ENCODE measurements around the gene PNPLA7.

DNA sequence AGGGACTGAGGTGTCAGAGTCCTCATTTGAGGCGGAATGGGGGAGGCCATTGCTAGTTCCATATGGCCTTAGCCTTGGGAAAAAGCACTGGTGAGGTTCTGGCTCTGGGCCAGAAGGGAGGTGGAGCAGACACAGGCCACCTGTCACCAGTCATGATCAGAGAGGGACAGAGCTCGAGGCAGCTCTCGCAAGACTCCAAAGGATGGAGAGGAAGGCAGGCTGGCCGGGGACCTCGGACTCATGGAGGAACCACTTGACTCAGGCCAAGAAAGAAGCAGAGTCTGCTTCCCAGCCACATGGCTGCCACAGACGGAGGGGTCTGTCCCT is 61.9 kb downstream of the PNPLA7 start:
- TF ChIP-seq CEBPB (IDR thresholded peaks at IDR 0.05; ENCODE audit: low read depth) (no peak), ZNF274 (IDR thresholded peaks at IDR 0.05; ENCODE audit: low read depth, low read length) (no peak), EZH2phosphoT487 (IDR thresholded peaks at IDR 0.05; ENCODE audit: borderline replicate concordance) (no peak), POLR2A (IDR thresholded peaks at IDR 0.05; ENCODE audit: borderline replicate concordance, extremely low read depth, insufficient read depth, insufficient read length) (no peak), JUND (IDR thresholded peaks at IDR 0.05) (no peak), POLR2AphosphoS5 (IDR thresholded peaks at IDR 0.05; ENCODE audit: low read depth, low read length) (no peak), TCF7L2 (IDR thresholded peaks at IDR 0.05; ENCODE audit: borderline replicate concordance, extremely low read depth, insufficient read depth, insufficient read length) (no peak)
- TF ChIP-seq, protein P1, sequence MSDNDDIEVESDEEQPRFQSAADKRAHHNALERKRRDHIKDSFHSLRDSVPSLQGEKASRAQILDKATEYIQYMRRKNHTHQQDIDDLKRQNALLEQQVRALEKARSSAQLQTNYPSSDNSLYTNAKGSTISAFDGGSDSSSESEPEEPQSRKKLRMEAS (IDR thresholded peaks at IDR 0.05): no peak
- TF ChIP-seq, protein P2, sequence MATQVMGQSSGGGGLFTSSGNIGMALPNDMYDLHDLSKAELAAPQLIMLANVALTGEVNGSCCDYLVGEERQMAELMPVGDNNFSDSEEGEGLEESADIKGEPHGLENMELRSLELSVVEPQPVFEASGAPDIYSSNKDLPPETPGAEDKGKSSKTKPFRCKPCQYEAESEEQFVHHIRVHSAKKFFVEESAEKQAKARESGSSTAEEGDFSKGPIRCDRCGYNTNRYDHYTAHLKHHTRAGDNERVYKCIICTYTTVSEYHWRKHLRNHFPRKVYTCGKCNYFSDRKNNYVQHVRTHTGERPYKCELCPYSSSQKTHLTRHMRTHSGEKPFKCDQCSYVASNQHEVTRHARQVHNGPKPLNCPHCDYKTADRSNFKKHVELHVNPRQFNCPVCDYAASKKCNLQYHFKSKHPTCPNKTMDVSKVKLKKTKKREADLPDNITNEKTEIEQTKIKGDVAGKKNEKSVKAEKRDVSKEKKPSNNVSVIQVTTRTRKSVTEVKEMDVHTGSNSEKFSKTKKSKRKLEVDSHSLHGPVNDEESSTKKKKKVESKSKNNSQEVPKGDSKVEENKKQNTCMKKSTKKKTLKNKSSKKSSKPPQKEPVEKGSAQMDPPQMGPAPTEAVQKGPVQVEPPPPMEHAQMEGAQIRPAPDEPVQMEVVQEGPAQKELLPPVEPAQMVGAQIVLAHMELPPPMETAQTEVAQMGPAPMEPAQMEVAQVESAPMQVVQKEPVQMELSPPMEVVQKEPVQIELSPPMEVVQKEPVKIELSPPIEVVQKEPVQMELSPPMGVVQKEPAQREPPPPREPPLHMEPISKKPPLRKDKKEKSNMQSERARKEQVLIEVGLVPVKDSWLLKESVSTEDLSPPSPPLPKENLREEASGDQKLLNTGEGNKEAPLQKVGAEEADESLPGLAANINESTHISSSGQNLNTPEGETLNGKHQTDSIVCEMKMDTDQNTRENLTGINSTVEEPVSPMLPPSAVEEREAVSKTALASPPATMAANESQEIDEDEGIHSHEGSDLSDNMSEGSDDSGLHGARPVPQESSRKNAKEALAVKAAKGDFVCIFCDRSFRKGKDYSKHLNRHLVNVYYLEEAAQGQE (IDR thresholded peaks at IDR 0.05; ENCODE audit: low read depth): no peak
- TF ChIP-seq, protein P3, sequence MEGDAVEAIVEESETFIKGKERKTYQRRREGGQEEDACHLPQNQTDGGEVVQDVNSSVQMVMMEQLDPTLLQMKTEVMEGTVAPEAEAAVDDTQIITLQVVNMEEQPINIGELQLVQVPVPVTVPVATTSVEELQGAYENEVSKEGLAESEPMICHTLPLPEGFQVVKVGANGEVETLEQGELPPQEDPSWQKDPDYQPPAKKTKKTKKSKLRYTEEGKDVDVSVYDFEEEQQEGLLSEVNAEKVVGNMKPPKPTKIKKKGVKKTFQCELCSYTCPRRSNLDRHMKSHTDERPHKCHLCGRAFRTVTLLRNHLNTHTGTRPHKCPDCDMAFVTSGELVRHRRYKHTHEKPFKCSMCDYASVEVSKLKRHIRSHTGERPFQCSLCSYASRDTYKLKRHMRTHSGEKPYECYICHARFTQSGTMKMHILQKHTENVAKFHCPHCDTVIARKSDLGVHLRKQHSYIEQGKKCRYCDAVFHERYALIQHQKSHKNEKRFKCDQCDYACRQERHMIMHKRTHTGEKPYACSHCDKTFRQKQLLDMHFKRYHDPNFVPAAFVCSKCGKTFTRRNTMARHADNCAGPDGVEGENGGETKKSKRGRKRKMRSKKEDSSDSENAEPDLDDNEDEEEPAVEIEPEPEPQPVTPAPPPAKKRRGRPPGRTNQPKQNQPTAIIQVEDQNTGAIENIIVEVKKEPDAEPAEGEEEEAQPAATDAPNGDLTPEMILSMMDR (IDR thresholded peaks at IDR 0.05 in 2 of 3, conservative IDR thresholded peaks at IDR 0.05 in 1 of 3; ENCODE audit: borderline replicate concordance in 1 of 3, insufficient read depth in 1 of 3, low read depth in 2 of 3, low read length in 2 of 3): no peak
